ENCODE measurements around the gene YJU2. TPM values are rescaled to one million over a fixed set of nuclear protein-coding genes. Genes with fewer than 3 reads are reported as not detected.

Gene YJU2
- total and polyA plus RNA-seq, 5 donors = 9.7 to 17.7 (median 12.0) TPM

Other genes starting within 250 kb of the YJU2 start
- gene PIAS4, start 239.3 kb upstream of the YJU2 start, total RNA-seq = 10 to 100 TPM; 11.9 to 13.1 (median 12.5) TPM
- gene PIAS4, start 239.3 kb upstream of the YJU2 start, polyA plus RNA-seq = 9.6 TPM
- gene ZBTB7A, start 180.2 kb upstream of the YJU2 start, total RNA-seq = 10 to 100 TPM; 28.6 to 32.6 (median 31.6) TPM
- gene ZBTB7A, start 180.2 kb upstream of the YJU2 start, polyA plus RNA-seq = 17.5 TPM
- gene MAP2K2, start 123.0 kb upstream of the YJU2 start, total RNA-seq = 100 to 1,000 TPM; 113 to 134 (median 121) TPM
- gene MAP2K2, start 123.0 kb upstream of the YJU2 start, polyA plus RNA-seq = 151 TPM
- not detected for gene CREB3L3, start 93.4 kb upstream of the YJU2 start, total RNA-seq
- not detected for gene CREB3L3, start 93.4 kb upstream of the YJU2 start, polyA plus RNA-seq
- 10 to 100 TPM; 11.2 to 16.6 (median 13.1) TPM for gene SIRT6, start 64.5 kb upstream of the YJU2 start, total RNA-seq
- gene SIRT6, start 64.5 kb upstream of the YJU2 start, polyA plus RNA-seq = 15.8 TPM
- under 1 TPM; 0.31 to 0.88 (median 0.41) TPM for gene ANKRD24, start 64.4 kb upstream of the YJU2 start, total RNA-seq
- 0.45 TPM for gene ANKRD24, start 64.4 kb upstream of the YJU2 start, polyA plus RNA-seq
- gene EBI3, start 17.6 kb upstream of the YJU2 start, total RNA-seq = 1 to 10 TPM; 1.8 to 2.3 (median 2.1) TPM
- gene EBI3, start 17.6 kb upstream of the YJU2 start, polyA plus RNA-seq = 0.70 TPM
- gene SHD, start 32.2 kb downstream of the YJU2 start, total RNA-seq = 10 to 100 TPM; 30.5 to 75.1 (median 54.7) TPM
- gene SHD, start 32.2 kb downstream of the YJU2 start, polyA plus RNA-seq = 23.9 TPM
- gene TMIGD2, start 55.3 kb downstream of the YJU2 start, total RNA-seq = not detected
- gene TMIGD2, start 55.3 kb downstream of the YJU2 start, polyA plus RNA-seq = 0.25 TPM
- gene FSD1, start 57.5 kb downstream of the YJU2 start, total RNA-seq = not detected
- gene FSD1, start 57.5 kb downstream of the YJU2 start, polyA plus RNA-seq = not detected
- 10 to 100 TPM in 3 of 4 donors, 1 to 10 TPM in 1; 6.7 to 13.9 (median 11.3) TPM for gene STAP2, start 91.7 kb downstream of the YJU2 start, total RNA-seq
- 7.8 TPM for gene STAP2, start 91.7 kb downstream of the YJU2 start, polyA plus RNA-seq
- 10 to 100 TPM; 22.8 to 25.8 (median 25.2) TPM for gene MPND, start 96.5 kb downstream of the YJU2 start, total RNA-seq
- gene MPND, start 96.5 kb downstream of the YJU2 start, polyA plus RNA-seq = 24.9 TPM
- gene SH3GL1, start 153.5 kb downstream of the YJU2 start, total RNA-seq = 10 to 100 TPM; 26.3 to 40.3 (median 31.8) TPM
- gene SH3GL1, start 153.5 kb downstream of the YJU2 start, polyA plus RNA-seq = 27.7 TPM
- gene CHAF1A, start 155.6 kb downstream of the YJU2 start, total RNA-seq = 1 to 10 TPM; 5.4 to 7.7 (median 6.2) TPM
- 4.3 TPM for gene CHAF1A, start 155.6 kb downstream of the YJU2 start, polyA plus RNA-seq
- gene UBXN6, start 210.7 kb downstream of the YJU2 start, total RNA-seq = 100 to 1,000 TPM in 3 of 4 donors, 10 to 100 TPM in 1; 99.8 to 124 (median 112) TPM
- 135 TPM for gene UBXN6, start 210.7 kb downstream of the YJU2 start, polyA plus RNA-seq
- gene HDGFL2, start 225.2 kb downstream of the YJU2 start, total RNA-seq = 10 to 100 TPM; 20.6 to 30.5 (median 28.6) TPM
- 31.4 TPM for gene HDGFL2, start 225.2 kb downstream of the YJU2 start, polyA plus RNA-seq

Data from right cardiac atrium (tissue), 5 donors.